Measurements from ENCODE around the gene CNIH3. TPM values are rescaled to one million over a fixed set of nuclear protein-coding genes. Genes with fewer than 3 reads are reported as not detected.

The CNIH3 gene
- total and polyA plus RNA-seq, 5 donors from 2014 or later: 1.4 to 2.6 (median 1.9) TPM

DNA sequence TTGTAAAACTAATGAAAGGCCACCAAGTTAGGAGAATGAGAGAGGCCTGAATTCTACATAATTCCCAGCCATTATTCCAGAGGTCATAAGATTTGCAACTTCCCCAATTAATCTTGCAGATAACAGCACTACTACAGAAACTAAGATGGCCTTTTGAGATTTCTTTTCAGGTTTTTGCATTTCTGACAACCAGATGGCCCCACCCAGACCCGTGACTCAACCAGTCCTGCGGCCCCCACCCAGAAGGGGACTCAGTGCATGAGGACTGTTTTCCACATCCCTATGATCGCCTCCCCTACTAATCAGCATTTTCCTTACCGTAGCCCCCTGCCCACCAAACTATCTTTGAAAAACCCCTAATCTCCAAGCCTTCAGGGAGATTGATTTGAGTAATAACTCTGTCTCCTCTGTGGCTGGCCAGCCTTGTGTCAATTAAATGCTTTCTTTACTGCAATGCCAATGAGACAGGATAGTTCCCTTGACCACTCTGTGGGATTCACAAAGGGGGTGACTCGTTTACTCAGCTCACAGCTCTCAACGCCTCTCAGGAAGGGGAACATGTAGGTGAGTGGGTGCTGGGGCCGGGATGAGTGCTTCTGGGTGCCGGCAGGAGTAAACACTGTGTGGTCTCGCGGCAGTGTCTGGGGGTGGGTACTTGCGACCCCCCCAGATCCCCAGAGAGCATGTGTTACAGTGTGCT is 10.5 kb upstream of the CNIH3 start:
- H3K9me3 ChIP-seq (ENCODE audit: control insufficient read depth in 2 of 2, low read length in 2 of 2): no peaks in the 10 kb centered on the region
- no peak overlapping the region for H3K4me3 Mint-ChIP-seq
- DNase-seq (no peak), ATAC-seq (ENCODE audit: low read depth in 2 of 2) (no peak)
- no peaks in the 10 kb centered on the region for H3K4me1 Mint-ChIP-seq
- peaks cover 11% of the 10 kb centered on the region for H3K27me3 ChIP-seq (ENCODE audit: control insufficient read depth, insufficient read depth, low read length)
- H3K36me3 ChIP-seq (ENCODE audit: control insufficient read depth, insufficient read depth, low read length): no peaks in the 10 kb centered on the region
- H3K36me3 Mint-ChIP-seq: peaks cover 4% of the 10 kb centered on the region
- H3K9me3 Mint-ChIP-seq: peaks cover 0 to 8% (median 0%) of the 10 kb centered on the region in 7 donors
- no peak overlapping the region for H3K27ac ChIP-seq (ENCODE audit: insufficient read depth, low read length, poor library complexity, severe bottlenecking)
- no peak overlapping the region for H3K4me3 ChIP-seq (ENCODE audit: low read depth, low read length)
- H3K4me1 ChIP-seq (ENCODE audit: control insufficient read depth, insufficient read depth, low read length, poor library complexity, severe bottlenecking): no peaks in the 10 kb centered on the region
- H3K27ac Mint-ChIP-seq: no peak overlapping the region
- peaks cover 39% of the 10 kb centered on the region for H3K27me3 Mint-ChIP-seq

DNA sequence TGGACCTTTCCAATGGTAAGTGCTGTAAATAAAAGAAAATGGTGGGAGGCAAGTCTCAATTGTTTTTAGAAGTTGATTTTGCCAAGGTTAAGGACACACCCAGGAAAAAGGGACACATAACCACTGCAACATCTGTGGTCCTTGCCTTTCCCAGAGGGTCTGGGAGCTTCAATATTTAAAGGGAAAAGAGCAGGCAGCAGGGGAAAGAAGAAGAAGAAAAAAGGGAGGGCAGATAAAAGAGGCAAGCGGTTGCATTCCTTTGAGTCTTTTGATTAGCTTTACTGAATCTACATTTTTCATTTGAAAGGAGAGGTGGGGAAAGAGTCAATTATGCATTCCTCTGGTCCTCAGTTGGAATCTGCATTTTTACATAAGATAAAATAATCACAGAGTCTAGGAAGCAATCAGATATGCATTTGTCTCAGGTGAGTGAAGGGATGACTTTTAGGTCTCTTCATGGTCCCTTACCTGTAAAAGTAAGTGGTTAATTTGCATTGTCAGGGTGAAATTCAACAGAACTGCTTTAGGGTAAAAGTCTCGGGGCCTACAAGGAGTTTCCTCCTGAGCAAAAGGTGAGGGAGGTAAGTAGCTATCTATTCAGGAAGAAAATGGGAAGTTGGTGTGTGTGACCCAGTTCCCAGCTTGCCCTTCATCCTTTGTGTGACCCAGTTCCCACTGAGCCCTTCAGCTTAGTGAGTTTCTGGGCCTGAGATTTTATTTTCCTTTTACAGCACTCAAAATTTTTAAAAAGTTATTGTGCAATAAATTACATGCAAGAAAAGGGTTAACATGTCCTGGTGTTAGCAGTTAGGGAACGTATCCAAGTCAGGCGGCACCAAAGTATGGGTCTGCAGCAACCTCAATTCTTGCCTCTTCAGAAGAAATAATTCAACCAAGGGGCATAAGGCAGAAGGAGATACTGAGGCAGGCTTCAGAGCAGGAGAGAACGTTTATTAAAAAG is 8.6 kb upstream of the CNIH3 start:
- Mint-ChIP-seq H3K4me3 (no peak overlapping the region), H3K27me3 (peaks cover 36% of the 10 kb centered on the region), H3K9me3 (peaks cover 0 to 8% (median 0%) of the 10 kb centered on the region in 7 donors), H3K36me3 (peaks cover 4% of the 10 kb centered on the region), H3K27ac (peak overlapping the region in 2 of 3 donors; percentile 31 to 54), H3K4me1 (no peaks in the 10 kb centered on the region)
- H3K27ac ChIP-seq (ENCODE audit: insufficient read depth, low read length, poor library complexity, severe bottlenecking): no peak overlapping the region
- H3K36me3 ChIP-seq (ENCODE audit: control insufficient read depth, insufficient read depth, low read length): no peaks in the 10 kb centered on the region
- ATAC-seq (ENCODE audit: low read depth in 2 of 2): no peak
- H3K27me3 ChIP-seq (ENCODE audit: control insufficient read depth, insufficient read depth, low read length): peaks cover 8% of the 10 kb centered on the region
- H3K4me1 ChIP-seq (ENCODE audit: control insufficient read depth, insufficient read depth, low read length, poor library complexity, severe bottlenecking): no peaks in the 10 kb centered on the region
- H3K4me3 ChIP-seq (ENCODE audit: low read depth, low read length): no peak overlapping the region
- no peaks in the 10 kb centered on the region for H3K9me3 ChIP-seq (ENCODE audit: control insufficient read depth in 2 of 2, low read length in 2 of 2)
- DNase-seq: no peak

DNA sequence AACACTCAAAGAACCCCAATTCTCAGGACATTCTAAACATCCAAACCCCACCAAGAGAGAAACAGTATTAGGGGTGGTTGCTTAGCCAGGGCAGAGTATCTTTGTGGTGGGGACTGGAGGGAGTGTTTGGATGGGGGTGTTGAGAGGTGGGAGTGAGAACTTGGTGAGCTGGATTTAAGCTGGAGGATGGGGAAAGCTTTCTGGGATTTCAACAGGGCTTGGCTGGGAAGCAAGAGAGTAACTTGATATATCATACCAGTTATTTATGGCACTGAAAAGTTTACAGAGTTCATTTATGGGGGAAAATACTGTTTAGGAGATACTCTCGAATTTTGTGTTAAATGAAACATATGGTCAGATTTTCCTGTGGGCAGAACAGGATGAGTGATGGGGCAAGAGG is 6.8 kb upstream of the CNIH3 start:
- no peaks in the 10 kb centered on the region for H3K4me1 ChIP-seq (ENCODE audit: control insufficient read depth, insufficient read depth, low read length, poor library complexity, severe bottlenecking)
- ATAC-seq (ENCODE audit: low read depth in 2 of 2) (no peak), DNase-seq (no peak)
- H3K27me3 ChIP-seq (ENCODE audit: control insufficient read depth, insufficient read depth, low read length): no peaks in the 10 kb centered on the region
- no peak overlapping the region for H3K27ac Mint-ChIP-seq
- H3K4me3 ChIP-seq (ENCODE audit: low read depth, low read length): no peak overlapping the region
- no peaks in the 10 kb centered on the region for H3K4me1 Mint-ChIP-seq
- no peaks in the 10 kb centered on the region for H3K9me3 ChIP-seq (ENCODE audit: control insufficient read depth in 2 of 2, low read length in 2 of 2)
- H3K9me3 Mint-ChIP-seq: peaks cover 0 to 7% (median 0%) of the 10 kb centered on the region in 7 donors
- H3K36me3 ChIP-seq (ENCODE audit: control insufficient read depth, insufficient read depth, low read length): no peaks in the 10 kb centered on the region
- no peak overlapping the region for H3K27ac ChIP-seq (ENCODE audit: insufficient read depth, low read length, poor library complexity, severe bottlenecking)
- peaks cover 43% of the 10 kb centered on the region for H3K27me3 Mint-ChIP-seq
- H3K4me3 Mint-ChIP-seq: no peak overlapping the region
- H3K36me3 Mint-ChIP-seq: peaks cover 4% of the 10 kb centered on the region

DNA sequence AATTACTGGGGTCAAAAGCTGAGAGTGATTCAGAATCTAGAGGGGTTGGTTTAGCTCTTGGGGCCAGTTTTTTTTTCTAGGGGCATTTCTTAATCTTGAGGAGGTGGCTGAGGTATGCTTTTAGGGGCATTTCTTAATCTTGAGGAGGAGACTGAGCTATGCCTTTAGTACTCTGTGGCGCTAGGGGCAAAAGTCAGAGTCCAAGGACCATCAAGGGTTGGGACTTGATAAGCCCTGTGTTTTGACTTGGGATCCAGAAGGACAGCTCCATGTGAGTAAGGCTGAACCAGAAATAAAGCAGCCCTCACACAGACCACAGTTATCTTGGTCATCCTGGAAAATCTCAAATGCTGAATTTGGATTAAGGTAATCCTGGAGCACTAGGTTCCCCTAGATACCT is 3.9 kb upstream of the CNIH3 start:
- H3K4me1 ChIP-seq (ENCODE audit: control insufficient read depth, insufficient read depth, low read length, poor library complexity, severe bottlenecking): peaks cover 17% of the 10 kb centered on the region
- ATAC-seq (ENCODE audit: low read depth in 2 of 2): no peak
- Mint-ChIP-seq H3K4me1 (peaks cover 0 to 14% (median 5%) of the 10 kb centered on the region in 4 donors), H3K9me3 (peaks cover 0 to 3% (median 0%) of the 10 kb centered on the region in 7 donors), H3K4me3 (no peak overlapping the region), H3K27me3 (peaks cover 50% of the 10 kb centered on the region), H3K27ac (no peak overlapping the region), H3K36me3 (no peaks in the 10 kb centered on the region)
- H3K27ac ChIP-seq (ENCODE audit: insufficient read depth, low read length, poor library complexity, severe bottlenecking): no peak overlapping the region
- no peaks in the 10 kb centered on the region for H3K36me3 ChIP-seq (ENCODE audit: control insufficient read depth, insufficient read depth, low read length)
- no peak for DNase-seq
- no peak overlapping the region for H3K4me3 ChIP-seq (ENCODE audit: low read depth, low read length)
- H3K27me3 ChIP-seq (ENCODE audit: control insufficient read depth, insufficient read depth, low read length): peaks cover 8% of the 10 kb centered on the region
- no peaks in the 10 kb centered on the region for H3K9me3 ChIP-seq (ENCODE audit: control insufficient read depth in 2 of 2, low read length in 2 of 2)

DNA sequence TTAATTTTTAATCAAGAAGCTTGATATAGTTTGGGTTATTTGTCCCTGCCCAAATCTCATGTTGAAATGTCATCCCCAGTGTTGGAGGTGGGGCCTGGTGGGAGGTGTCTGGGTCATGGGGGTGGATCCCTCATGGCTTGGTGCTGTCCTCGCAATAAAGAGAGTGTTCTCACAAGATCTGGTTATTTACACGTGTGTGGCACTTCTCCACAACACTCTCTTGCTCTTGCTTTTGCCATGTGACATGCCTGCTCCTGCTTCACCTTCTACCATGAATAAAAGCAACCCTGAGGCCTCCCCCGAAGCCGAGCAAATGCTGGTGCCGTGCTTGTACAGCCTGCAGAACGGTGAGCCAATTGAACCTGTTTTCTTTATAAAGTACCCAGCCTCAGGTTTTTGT is 2.6 kb upstream of the CNIH3 start:
- DNase-seq (no peak), ATAC-seq (ENCODE audit: low read depth in 2 of 2) (no peak)
- Histone ChIP-seq H3K4me3 (ENCODE audit: low read depth, low read length) (no peak overlapping the region), H3K9me3 (ENCODE audit: control insufficient read depth in 2 of 2, low read length in 2 of 2) (no peaks in the 10 kb centered on the region), H3K27ac (ENCODE audit: insufficient read depth, low read length, poor library complexity, severe bottlenecking) (no peak overlapping the region), H3K4me1 (ENCODE audit: control insufficient read depth, insufficient read depth, low read length, poor library complexity, severe bottlenecking) (peaks cover 26% of the 10 kb centered on the region), H3K27me3 (ENCODE audit: control insufficient read depth, insufficient read depth, low read length) (peaks cover 14% of the 10 kb centered on the region), H3K36me3 (ENCODE audit: control insufficient read depth, insufficient read depth, low read length) (no peaks in the 10 kb centered on the region)
- H3K36me3 Mint-ChIP-seq: no peaks in the 10 kb centered on the region
- peak overlapping the region in 1 of 3 donors; percentile 40 for H3K27ac Mint-ChIP-seq
- H3K4me1 Mint-ChIP-seq: peaks cover 5 to 25% (median 11%) of the 10 kb centered on the region in 4 donors
- H3K4me3 Mint-ChIP-seq: no peak overlapping the region
- H3K27me3 Mint-ChIP-seq: peaks cover 62% of the 10 kb centered on the region
- peaks cover 0 to 6% (median 0%) of the 10 kb centered on the region in 7 donors for H3K9me3 Mint-ChIP-seq

DNA sequence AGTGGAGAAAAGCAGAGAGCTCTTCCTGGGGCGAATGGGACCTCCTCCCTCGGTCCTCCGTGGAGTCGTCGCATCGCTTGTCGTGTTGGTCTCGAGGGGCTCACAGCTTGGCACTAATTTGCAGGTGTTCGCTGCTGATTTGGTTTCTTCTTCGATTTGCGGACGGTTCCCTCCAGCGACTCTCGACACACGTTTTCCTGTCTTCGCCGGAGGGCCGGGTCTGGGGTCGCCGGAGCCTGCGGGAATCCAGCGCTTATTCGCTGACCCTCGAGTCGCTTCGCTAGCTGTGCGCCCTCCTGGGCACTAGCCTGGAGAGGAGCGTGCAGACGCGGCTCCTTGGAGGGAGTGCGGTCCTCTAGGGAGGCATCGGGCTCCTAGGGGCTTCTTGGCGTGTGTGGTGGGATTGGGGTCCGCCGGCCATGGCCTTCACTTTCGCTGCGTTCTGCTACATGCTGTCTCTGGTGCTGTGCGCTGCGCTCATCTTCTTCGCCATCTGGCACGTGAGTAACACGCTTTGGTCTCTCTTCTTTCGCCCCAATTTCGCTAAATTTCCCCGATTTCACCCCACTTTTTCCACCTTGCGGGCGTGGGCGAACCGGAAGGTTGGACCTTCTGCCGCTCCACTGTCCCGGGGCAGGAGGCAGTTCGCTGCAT is 766 bp downstream of the CNIH3 start:
- Histone ChIP-seq H3K36me3 (ENCODE audit: control insufficient read depth, insufficient read depth, low read length) (no peaks in the 10 kb centered on the region), H3K27ac (ENCODE audit: insufficient read depth, low read length, poor library complexity, severe bottlenecking) (no peak overlapping the region), H3K4me3 (ENCODE audit: low read depth, low read length) (peak overlapping the region; percentile 26), H3K27me3 (ENCODE audit: control insufficient read depth, insufficient read depth, low read length) (peaks cover 31% of the 10 kb centered on the region), H3K4me1 (ENCODE audit: control insufficient read depth, insufficient read depth, low read length, poor library complexity, severe bottlenecking) (peaks cover 26% of the 10 kb centered on the region), H3K9me3 (ENCODE audit: control insufficient read depth in 2 of 2, low read length in 2 of 2) (peaks cover 0 to 4% of the 10 kb centered on the region in 2 experiments)
- Mint-ChIP-seq H3K4me3 (peak overlapping the region; percentile 6 to 79 (median 58)), H3K9me3 (peaks cover 0 to 6% (median 2%) of the 10 kb centered on the region in 7 donors), H3K27ac (no peak overlapping the region), H3K36me3 (no peaks in the 10 kb centered on the region), H3K27me3 (peaks cover 68% of the 10 kb centered on the region), H3K4me1 (peaks cover 5 to 26% (median 13%) of the 10 kb centered on the region in 4 donors)
- DNase-seq (peak in 1 of 3 donors; percentile 11), ATAC-seq (ENCODE audit: low read depth in 2 of 2) (no peak)
